ENCODE data around the gene MAPKAP1. TPM values are rescaled to one million over a fixed set of nuclear protein-coding genes. Genes with fewer than 3 reads are reported as not detected.
A peak's percentile ranks its signal among the peaks of the same experiment; 100 is the strongest.

MAPKAP1 gene
- polyA plus RNA-seq, 1 donor from 2014 or later, result 57.5 TPM

DNA sequence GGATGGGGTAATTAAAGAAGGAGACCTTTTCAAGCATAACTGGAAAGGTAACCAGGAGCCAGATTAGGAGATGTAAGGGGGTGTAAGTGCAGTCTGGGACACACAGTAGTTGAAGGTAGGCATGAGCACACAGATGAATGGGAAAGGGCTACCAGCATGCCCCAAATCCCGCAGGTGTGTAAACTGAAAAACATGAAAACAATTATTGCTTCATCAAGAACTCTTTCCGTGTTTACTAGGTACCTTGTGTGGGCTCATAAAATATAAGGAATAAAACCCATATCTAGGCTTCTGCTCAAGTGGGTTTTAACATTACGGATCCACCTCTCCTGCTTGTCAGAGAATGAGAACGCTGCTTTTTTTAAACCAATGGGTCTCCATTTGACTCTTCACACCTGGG is 1.1 kb downstream of the MAPKAP1 start:
- no peaks in the 10 kb centered on the region for H3K36me3 ChIP-seq (ENCODE audit: insufficient read depth, low read length)
- no peaks in the 10 kb centered on the region for H3K27me3 ChIP-seq (ENCODE audit: insufficient read depth, low read depth, low read length)
- H3K9me2 ChIP-seq (ENCODE audit: insufficient read depth, low read length), result no peaks in the 10 kb centered on the region
- H3K9me3 ChIP-seq (ENCODE audit: low read length), result no peaks in the 10 kb centered on the region
- peaks cover 32% of the 10 kb centered on the region for H3K79me2 ChIP-seq (replicated peaks; ENCODE audit: insufficient read depth, low read length)
- peak overlapping the region; percentile 74 for H3K9ac ChIP-seq (ENCODE audit: low read length)
- peak overlapping the region; percentile 95 for H3K4me2 ChIP-seq (ENCODE audit: low read length)
- H2AFZ ChIP-seq (ENCODE audit: low read depth, low read length), result no peak overlapping the region
- TF ChIP-seq, protein P1, sequence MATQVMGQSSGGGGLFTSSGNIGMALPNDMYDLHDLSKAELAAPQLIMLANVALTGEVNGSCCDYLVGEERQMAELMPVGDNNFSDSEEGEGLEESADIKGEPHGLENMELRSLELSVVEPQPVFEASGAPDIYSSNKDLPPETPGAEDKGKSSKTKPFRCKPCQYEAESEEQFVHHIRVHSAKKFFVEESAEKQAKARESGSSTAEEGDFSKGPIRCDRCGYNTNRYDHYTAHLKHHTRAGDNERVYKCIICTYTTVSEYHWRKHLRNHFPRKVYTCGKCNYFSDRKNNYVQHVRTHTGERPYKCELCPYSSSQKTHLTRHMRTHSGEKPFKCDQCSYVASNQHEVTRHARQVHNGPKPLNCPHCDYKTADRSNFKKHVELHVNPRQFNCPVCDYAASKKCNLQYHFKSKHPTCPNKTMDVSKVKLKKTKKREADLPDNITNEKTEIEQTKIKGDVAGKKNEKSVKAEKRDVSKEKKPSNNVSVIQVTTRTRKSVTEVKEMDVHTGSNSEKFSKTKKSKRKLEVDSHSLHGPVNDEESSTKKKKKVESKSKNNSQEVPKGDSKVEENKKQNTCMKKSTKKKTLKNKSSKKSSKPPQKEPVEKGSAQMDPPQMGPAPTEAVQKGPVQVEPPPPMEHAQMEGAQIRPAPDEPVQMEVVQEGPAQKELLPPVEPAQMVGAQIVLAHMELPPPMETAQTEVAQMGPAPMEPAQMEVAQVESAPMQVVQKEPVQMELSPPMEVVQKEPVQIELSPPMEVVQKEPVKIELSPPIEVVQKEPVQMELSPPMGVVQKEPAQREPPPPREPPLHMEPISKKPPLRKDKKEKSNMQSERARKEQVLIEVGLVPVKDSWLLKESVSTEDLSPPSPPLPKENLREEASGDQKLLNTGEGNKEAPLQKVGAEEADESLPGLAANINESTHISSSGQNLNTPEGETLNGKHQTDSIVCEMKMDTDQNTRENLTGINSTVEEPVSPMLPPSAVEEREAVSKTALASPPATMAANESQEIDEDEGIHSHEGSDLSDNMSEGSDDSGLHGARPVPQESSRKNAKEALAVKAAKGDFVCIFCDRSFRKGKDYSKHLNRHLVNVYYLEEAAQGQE (IDR thresholded peaks at IDR 0.05; ENCODE audit: borderline replicate concordance), result no peak
- TF ChIP-seq TAF1 (IDR thresholded peaks at IDR 0.05; ENCODE audit: low read depth) (no peak), MXI1 (conservative IDR thresholded peaks at IDR 0.05; ENCODE audit: poor library complexity, severe bottlenecking) (no peak), RAD21 (conservative IDR thresholded peaks at IDR 0.05) (no peak), SMC3 (conservative IDR thresholded peaks at IDR 0.05; ENCODE audit: poor library complexity) (no peak), EZH2 (IDR thresholded peaks at IDR 0.05; ENCODE audit: borderline replicate concordance, insufficient read depth, low read length, poor library complexity, severe bottlenecking) (no peak), EP300 (conservative IDR thresholded peaks at IDR 0.05; ENCODE audit: poor library complexity, severe bottlenecking) (no peak), POLR2AphosphoS5 (IDR thresholded peaks at IDR 0.05) (no peak)
- TF ChIP-seq, protein P2, sequence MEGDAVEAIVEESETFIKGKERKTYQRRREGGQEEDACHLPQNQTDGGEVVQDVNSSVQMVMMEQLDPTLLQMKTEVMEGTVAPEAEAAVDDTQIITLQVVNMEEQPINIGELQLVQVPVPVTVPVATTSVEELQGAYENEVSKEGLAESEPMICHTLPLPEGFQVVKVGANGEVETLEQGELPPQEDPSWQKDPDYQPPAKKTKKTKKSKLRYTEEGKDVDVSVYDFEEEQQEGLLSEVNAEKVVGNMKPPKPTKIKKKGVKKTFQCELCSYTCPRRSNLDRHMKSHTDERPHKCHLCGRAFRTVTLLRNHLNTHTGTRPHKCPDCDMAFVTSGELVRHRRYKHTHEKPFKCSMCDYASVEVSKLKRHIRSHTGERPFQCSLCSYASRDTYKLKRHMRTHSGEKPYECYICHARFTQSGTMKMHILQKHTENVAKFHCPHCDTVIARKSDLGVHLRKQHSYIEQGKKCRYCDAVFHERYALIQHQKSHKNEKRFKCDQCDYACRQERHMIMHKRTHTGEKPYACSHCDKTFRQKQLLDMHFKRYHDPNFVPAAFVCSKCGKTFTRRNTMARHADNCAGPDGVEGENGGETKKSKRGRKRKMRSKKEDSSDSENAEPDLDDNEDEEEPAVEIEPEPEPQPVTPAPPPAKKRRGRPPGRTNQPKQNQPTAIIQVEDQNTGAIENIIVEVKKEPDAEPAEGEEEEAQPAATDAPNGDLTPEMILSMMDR (IDR thresholded peaks at IDR 0.05; ENCODE audit: poor library complexity, severe bottlenecking), result no peak
- peak overlapping the region; percentile 84 for H3K4me3 ChIP-seq (ENCODE audit: low read length)
- H4K20me1 ChIP-seq (ENCODE audit: insufficient read depth), result no peaks in the 10 kb centered on the region
- no peaks in the 10 kb centered on the region for H3F3A ChIP-seq (ENCODE audit: insufficient read depth, low read length, poor library complexity, severe bottlenecking)
- no peak overlapping the region for H3K27ac ChIP-seq (ENCODE audit: low read length)

DNA sequence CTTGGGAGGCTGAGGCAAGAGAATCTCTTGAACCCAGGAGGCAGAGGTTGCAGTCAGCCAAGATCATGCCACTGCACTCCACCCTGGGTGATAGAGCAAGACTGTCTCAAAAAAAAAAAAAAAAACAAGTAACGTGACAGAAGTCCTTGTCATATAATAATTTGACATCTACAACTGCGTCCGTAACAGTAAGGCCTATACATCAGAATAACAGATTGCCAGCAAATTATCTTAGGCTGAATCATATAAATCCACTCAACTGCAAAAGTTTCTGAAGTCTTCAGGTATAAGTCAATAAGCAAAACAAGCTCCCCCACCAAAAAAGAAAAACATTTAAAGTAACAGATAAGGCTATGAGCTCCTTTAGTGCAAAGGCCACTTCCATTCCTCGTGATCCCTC is 3.3 kb downstream of the MAPKAP1 start:
- H3K79me2 ChIP-seq (replicated peaks; ENCODE audit: insufficient read depth, low read length), result peaks cover 37% of the 10 kb centered on the region

More for the DNA sequence above, 3.3 kb downstream of the MAPKAP1 start:
- Histone ChIP-seq H3K9ac (ENCODE audit: low read length) (no peak overlapping the region), H3K9me2 (ENCODE audit: insufficient read depth, low read length) (no peaks in the 10 kb centered on the region), H3F3A (ENCODE audit: insufficient read depth, low read length, poor library complexity, severe bottlenecking) (no peaks in the 10 kb centered on the region), H3K4me3 (ENCODE audit: low read length) (no peak overlapping the region), H3K27me3 (ENCODE audit: insufficient read depth, low read depth, low read length) (no peaks in the 10 kb centered on the region), H2AFZ (ENCODE audit: low read depth, low read length) (no peak overlapping the region), H3K27ac (ENCODE audit: low read length) (no peak overlapping the region), H4K20me1 (ENCODE audit: insufficient read depth) (no peaks in the 10 kb centered on the region), H3K4me2 (ENCODE audit: low read length) (no peak overlapping the region), H3K9me3 (ENCODE audit: low read length) (no peaks in the 10 kb centered on the region), H3K36me3 (ENCODE audit: insufficient read depth, low read length) (no peaks in the 10 kb centered on the region)
- TF ChIP-seq MXI1 (conservative IDR thresholded peaks at IDR 0.05; ENCODE audit: poor library complexity, severe bottlenecking), result no peak
- no peak for TF ChIP-seq EP300 (conservative IDR thresholded peaks at IDR 0.05; ENCODE audit: poor library complexity, severe bottlenecking)
- TF ChIP-seq RAD21 (conservative IDR thresholded peaks at IDR 0.05), result no peak
